Measurements from ENCODE around the gene ASRGL1. TPM values are rescaled to one million over a fixed set of nuclear protein-coding genes. Genes with fewer than 3 reads are reported as not detected.
A peak's percentile ranks its signal among the peaks of the same experiment; 100 is the strongest.

ASRGL1 gene
- total and polyA plus RNA-seq, 2 of the 13 experiments (the other 11 are each of a cell fraction or from before 2014, with no cell fraction given): 50.8 to 97.5 TPM

GRCh38 chr11:62337303-62338181, at the start of gene ASRGL1 (continued):
- TF ChIP-seq TMF1 (CRISPR knock-in tag; IDR thresholded peaks at IDR 0.05; ENCODE audit: low read depth) (no peak), HES4 (CRISPR knock-in tag; IDR thresholded peaks at IDR 0.05; ENCODE audit: borderline replicate concordance) (no peak), ATF1 (CRISPR knock-in tag; IDR thresholded peaks at IDR 0.05) (no peak), SATB2 (CRISPR knock-in tag; IDR thresholded peaks at IDR 0.05) (no peak; the same call in 1 of the 2 replicates), ZBTB44 (CRISPR knock-in tag; IDR thresholded peaks at IDR 0.05) (no peak), ZNF292 (CRISPR knock-in tag; IDR thresholded peaks at IDR 0.05; ENCODE audit: borderline replicate concordance, low read depth) (no peak), GATAD1 (CRISPR knock-in tag; IDR thresholded peaks at IDR 0.05) (0 out of 2 replicates have a peak, but pooled peaks have one; percentile 30), ZMYM3 (CRISPR knock-in tag; IDR thresholded peaks at IDR 0.05) (no peak), ZNF350 (CRISPR knock-in tag; IDR thresholded peaks at IDR 0.05; ENCODE audit: borderline replicate concordance, low read depth) (peak; percentile 49; the same call in 1 of the 2 replicates), ZFYVE20 (CRISPR knock-in tag; IDR thresholded peaks at IDR 0.05; ENCODE audit: borderline replicate concordance, low read depth) (no peak), POGZ (CRISPR knock-in tag; IDR thresholded peaks at IDR 0.05) (0 out of 2 replicates have a peak, but pooled peaks have one; percentile 30), ZNF775 (CRISPR knock-in tag; IDR thresholded peaks at IDR 0.05; ENCODE audit: borderline replicate concordance) (no peak), ZNF546 (CRISPR knock-in tag; conservative IDR thresholded peaks at IDR 0.05) (no peak), MYC (CRISPR knock-in tag; IDR thresholded peaks at IDR 0.05; ENCODE audit: borderline replicate concordance) (peak; percentile 18; the same call in 1 of the 2 replicates), REL (CRISPR knock-in tag; conservative IDR thresholded peaks at IDR 0.05) (no peak; the same call in 1 of the 2 replicates), ETV6 (CRISPR knock-in tag; conservative IDR thresholded peaks at IDR 0.05) (no peak), ZNF773 (CRISPR knock-in tag; IDR thresholded peaks at IDR 0.05; ENCODE audit: borderline replicate concordance) (no peak)
- TF ChIP-seq, protein P1, sequence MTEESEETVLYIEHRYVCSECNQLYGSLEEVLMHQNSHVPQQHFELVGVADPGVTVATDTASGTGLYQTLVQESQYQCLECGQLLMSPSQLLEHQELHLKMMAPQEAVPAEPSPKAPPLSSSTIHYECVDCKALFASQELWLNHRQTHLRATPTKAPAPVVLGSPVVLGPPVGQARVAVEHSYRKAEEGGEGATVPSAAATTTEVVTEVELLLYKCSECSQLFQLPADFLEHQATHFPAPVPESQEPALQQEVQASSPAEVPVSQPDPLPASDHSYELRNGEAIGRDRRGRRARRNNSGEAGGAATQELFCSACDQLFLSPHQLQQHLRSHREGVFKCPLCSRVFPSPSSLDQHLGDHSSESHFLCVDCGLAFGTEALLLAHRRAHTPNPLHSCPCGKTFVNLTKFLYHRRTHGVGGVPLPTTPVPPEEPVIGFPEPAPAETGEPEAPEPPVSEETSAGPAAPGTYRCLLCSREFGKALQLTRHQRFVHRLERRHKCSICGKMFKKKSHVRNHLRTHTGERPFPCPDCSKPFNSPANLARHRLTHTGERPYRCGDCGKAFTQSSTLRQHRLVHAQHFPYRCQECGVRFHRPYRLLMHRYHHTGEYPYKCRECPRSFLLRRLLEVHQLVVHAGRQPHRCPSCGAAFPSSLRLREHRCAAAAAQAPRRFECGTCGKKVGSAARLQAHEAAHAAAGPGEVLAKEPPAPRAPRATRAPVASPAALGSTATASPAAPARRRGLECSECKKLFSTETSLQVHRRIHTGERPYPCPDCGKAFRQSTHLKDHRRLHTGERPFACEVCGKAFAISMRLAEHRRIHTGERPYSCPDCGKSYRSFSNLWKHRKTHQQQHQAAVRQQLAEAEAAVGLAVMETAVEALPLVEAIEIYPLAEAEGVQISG (CRISPR knock-in tag; IDR thresholded peaks at IDR 0.05): peak; percentile 42; the same call in 1 of the 2 replicates
- TF ChIP-seq, protein P2, sequence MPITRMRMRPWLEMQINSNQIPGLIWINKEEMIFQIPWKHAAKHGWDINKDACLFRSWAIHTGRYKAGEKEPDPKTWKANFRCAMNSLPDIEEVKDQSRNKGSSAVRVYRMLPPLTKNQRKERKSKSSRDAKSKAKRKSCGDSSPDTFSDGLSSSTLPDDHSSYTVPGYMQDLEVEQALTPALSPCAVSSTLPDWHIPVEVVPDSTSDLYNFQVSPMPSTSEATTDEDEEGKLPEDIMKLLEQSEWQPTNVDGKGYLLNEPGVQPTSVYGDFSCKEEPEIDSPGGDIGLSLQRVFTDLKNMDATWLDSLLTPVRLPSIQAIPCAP (CRISPR knock-in tag; IDR thresholded peaks at IDR 0.05; ENCODE audit: low read depth): no peak
- TF ChIP-seq, protein P3, sequence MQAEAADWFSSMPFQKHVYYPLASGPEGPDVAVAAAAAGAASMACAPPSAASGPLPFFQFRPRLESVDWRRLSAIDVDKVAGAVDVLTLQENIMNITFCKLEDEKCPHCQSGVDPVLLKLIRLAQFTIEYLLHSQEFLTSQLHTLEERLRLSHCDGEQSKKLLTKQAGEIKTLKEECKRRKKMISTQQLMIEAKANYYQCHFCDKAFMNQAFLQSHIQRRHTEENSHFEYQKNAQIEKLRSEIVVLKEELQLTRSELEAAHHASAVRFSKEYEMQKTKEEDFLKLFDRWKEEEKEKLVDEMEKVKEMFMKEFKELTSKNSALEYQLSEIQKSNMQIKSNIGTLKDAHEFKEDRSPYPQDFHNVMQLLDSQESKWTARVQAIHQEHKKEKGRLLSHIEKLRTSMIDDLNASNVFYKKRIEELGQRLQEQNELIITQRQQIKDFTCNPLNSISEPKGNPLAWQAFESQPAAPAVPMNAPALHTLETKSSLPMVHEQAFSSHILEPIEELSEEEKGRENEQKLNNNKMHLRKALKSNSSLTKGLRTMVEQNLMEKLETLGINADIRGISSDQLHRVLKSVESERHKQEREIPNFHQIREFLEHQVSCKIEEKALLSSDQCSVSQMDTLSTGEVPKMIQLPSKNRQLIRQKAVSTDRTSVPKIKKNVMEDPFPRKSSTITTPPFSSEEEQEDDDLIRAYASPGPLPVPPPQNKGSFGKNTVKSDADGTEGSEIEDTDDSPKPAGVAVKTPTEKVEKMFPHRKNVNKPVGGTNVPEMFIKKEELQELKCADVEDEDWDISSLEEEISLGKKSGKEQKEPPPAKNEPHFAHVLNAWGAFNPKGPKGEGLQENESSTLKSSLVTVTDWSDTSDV (CRISPR knock-in tag; IDR thresholded peaks at IDR 0.05): peak; percentile 67; the same call in 1 of the 2 replicates

Data from HepG2 (cell line).